Keratinocyte (primary cell): Measurements from ENCODE around the gene GTF2A1L. TPM values are rescaled to one million over a fixed set of nuclear protein-coding genes. Genes with fewer than 3 reads are reported as not detected.

Experiments used
- DNase-seq: peaks from one replicate; pipeline ENCODE4 v3.0.0-alpha.2; 2011; ENCODE audit warnings: low read depth, missing footprints, low spot score
- FAIRE-seq: peaks from 2 replicates; lab custom pipeline; 2011; peaks lifted over from hg19 to GRCh38; lab: Jason Lieb, UNC
- H2AFZ ChIP-seq: 2 replicates; pipeline ENCODE4 v1.6.0; 2012; ENCODE audit warnings: low read length, control low read depth, inconsistent platforms; ENCODE audit not compliant: control insufficient read depth
- H3K27ac ChIP-seq: 2 replicates; pipeline ENCODE4 v1.5.1; 2011; ENCODE audit warnings: low read length; ENCODE audit not compliant: control insufficient read depth, insufficient read depth
- H3K27me3 ChIP-seq: 3 replicates; pipeline ENCODE4 v1.6.0; 2011; ENCODE audit warnings: low read length; ENCODE audit not compliant: control insufficient read depth, insufficient read depth; ENCODE audit errors: extremely low read depth
- H3K36me3 ChIP-seq, 2 experiments: 2 replicates in 1 of 2; 3 replicates in 1 of 2; pipeline ENCODE4 v1.5.1; 2011; ENCODE audit warnings: low read length in 2 of 2, mild to moderate bottlenecking in 1 of 2; ENCODE audit not compliant: control insufficient read depth in 2 of 2, insufficient read depth in 2 of 2; ENCODE audit errors: extremely low read depth in 1 of 2
- H3K4me1 ChIP-seq: 3 replicates; pipeline ENCODE4 v1.5.1; 2011; ENCODE audit warnings: low read length; ENCODE audit not compliant: control insufficient read depth, insufficient read depth; ENCODE audit errors: extremely low read depth
- H3K4me2 ChIP-seq: 3 replicates; pipeline ENCODE4 v1.6.0; 2011; ENCODE audit warnings: low read depth, low read length; ENCODE audit not compliant: control insufficient read depth, insufficient read depth; ENCODE audit errors: extremely low read depth
- H3K4me3 ChIP-seq, 3 experiments: fragments of 200-600 bp in 1 of 3; sonication (generic) in 1 of 3; 2 replicates in 2 of 3; 3 replicates in 1 of 3; pipeline ENCODE4 v1.5.1; 2011 to 2016; ENCODE audit warnings: low read length in 3 of 3, mild to moderate bottlenecking in 3 of 3, control low read depth in 2 of 3, inconsistent platforms in 1 of 3, low read depth in 1 of 3, mixed read lengths in 1 of 3, mixed run types in 1 of 3, moderate library complexity in 1 of 3; ENCODE audit not compliant: control insufficient read depth in 2 of 3, insufficient read depth in 2 of 3; ENCODE audit errors: extremely low read depth in 1 of 3
- H3K79me2 ChIP-seq: 2 replicates; pipeline ENCODE4 v1.6.0; 2012; ENCODE audit warnings: low read length; ENCODE audit not compliant: control insufficient read depth, insufficient read depth
- H3K9ac ChIP-seq: 3 replicates; pipeline ENCODE4 v1.6.0; 2011; ENCODE audit warnings: low read length; ENCODE audit not compliant: control insufficient read depth, insufficient read depth; ENCODE audit errors: extremely low read depth
- H3K9me1 ChIP-seq: 3 replicates; pipeline ENCODE4 v1.6.0; 2011; ENCODE audit warnings: low read length; ENCODE audit not compliant: control insufficient read depth, insufficient read depth; ENCODE audit errors: extremely low read depth
- H3K9me3 ChIP-seq: 2 replicates; pipeline ENCODE4 v1.5.1; 2012; ENCODE audit warnings: low read depth, low read length; ENCODE audit not compliant: control insufficient read depth
- H4K20me1 ChIP-seq: 3 replicates; pipeline ENCODE4 v1.6.0; 2011; ENCODE audit warnings: low read length; ENCODE audit not compliant: control insufficient read depth, insufficient read depth; ENCODE audit errors: extremely low read depth
- EZH2 ChIP-seq: IDR thresholded peaks from one replicate; pipeline ENCODE4 v1.6.1; 2012; ENCODE audit warnings: inconsistent platforms, mild to moderate bottlenecking, low read length, moderate library complexity
- dilution Hi-C: fragments of 300-500 bp; cut with MboI; formaldehyde crosslinking; loops from one replicate; pipeline ENCODE4 v1.7.0; 2020; ENCODE audit warnings: low sequenced_read_pairs; ENCODE audit not compliant: extremely low pct_ligation_motif_present
- polyA plus RNA-seq, 5 experiments: library from polyadenylated mRNA; depleted of rRNA in 3 of 5; stranded (reverse) in 3 of 5; stranded (forward) in 1 of 5; unstranded in 1 of 5; fragments of >200 nt; gene quantifications; 1 replicate in 1 of 5; 2 replicates in 3 of 5; 3 replicates in 1 of 5; pipeline versions ENCODE4 v1.2.1 to v1.2.3, GENCODE V29; 2011 to 2012; ENCODE audit warnings: missing spikeins in 2 of 5, low read depth in 1 of 5, low replicate concordance in 1 of 5
- TF ChIP-seq, protein P1 (sequence below), 3 experiments: IDR thresholded peaks in 1 of 3; conservative IDR thresholded peaks in 1 of 3; optimal IDR thresholded peaks in 1 of 3; 2 replicates in 2 of 3; 3 replicates in 1 of 3; pipeline versions ENCODE3 to v1.5.1; 2011; ENCODE audit warnings: low read length in 3 of 3, mild to moderate bottlenecking in 3 of 3, moderate library complexity in 2 of 3, control low read depth in 1 of 3, inconsistent platforms in 1 of 3; ENCODE audit not compliant: insufficient read depth in 2 of 3; ENCODE audit errors: extremely low read depth in 1 of 3

Gene GTF2A1L
- polyA plus RNA-seq, 1 donor (not counting 4 experiments of a cell fraction or from before 2014, with no cell fraction given): not detected

DNA sequence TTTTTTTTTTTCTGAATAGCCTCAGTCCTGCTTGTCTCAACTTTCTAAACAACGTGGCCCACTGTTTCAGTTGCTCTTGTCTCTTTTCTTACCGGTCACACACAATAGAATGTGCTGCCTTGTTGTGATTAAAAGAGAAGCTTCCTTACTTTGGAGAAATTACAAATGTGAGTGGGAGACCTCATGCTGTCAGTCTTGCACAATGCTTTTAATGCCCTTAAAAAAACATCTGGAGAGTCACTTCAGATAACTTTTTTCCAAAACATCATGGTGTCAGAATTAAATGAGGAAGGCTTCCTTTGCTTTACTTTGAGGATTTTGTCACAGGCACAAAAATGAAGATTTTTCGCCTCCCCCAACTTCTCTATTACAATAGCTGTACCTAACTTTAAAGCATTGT, 100.2 kb downstream of the GTF2A1L start:
- Histone ChIP-seq H4K20me1 (no peaks in the 10 kb centered on the region), H3K9ac (no peak overlapping the region), H3K4me2 (no peak overlapping the region), H3K9me3 (no peaks in the 10 kb centered on the region), H3K27me3 (no peaks in the 10 kb centered on the region), H3K4me1 (no peaks in the 10 kb centered on the region), H3K9me1 (no peaks in the 10 kb centered on the region), H3K36me3 (no peaks in the 10 kb centered on the region), H2AFZ (no peak overlapping the region), H3K79me2 (no peaks in the 10 kb centered on the region), H3K4me3 (no peak overlapping the region), H3K27ac (no peak overlapping the region)
- dilution Hi-C loops: no loop called here
- TF ChIP-seq, protein P1, sequence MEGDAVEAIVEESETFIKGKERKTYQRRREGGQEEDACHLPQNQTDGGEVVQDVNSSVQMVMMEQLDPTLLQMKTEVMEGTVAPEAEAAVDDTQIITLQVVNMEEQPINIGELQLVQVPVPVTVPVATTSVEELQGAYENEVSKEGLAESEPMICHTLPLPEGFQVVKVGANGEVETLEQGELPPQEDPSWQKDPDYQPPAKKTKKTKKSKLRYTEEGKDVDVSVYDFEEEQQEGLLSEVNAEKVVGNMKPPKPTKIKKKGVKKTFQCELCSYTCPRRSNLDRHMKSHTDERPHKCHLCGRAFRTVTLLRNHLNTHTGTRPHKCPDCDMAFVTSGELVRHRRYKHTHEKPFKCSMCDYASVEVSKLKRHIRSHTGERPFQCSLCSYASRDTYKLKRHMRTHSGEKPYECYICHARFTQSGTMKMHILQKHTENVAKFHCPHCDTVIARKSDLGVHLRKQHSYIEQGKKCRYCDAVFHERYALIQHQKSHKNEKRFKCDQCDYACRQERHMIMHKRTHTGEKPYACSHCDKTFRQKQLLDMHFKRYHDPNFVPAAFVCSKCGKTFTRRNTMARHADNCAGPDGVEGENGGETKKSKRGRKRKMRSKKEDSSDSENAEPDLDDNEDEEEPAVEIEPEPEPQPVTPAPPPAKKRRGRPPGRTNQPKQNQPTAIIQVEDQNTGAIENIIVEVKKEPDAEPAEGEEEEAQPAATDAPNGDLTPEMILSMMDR (optimal IDR thresholded peaks at IDR 0.05 in 1 of 3, IDR thresholded peaks at IDR 0.05 in 1 of 3, conservative IDR thresholded peaks at IDR 0.05 in 1 of 3; ENCODE audit: extremely low read depth in 1 of 3, insufficient read depth in 2 of 3, low read length in 3 of 3): no peak
- no peak for TF ChIP-seq EZH2
- no peak for DNase-seq
- FAIRE-seq: no peak

DNA sequence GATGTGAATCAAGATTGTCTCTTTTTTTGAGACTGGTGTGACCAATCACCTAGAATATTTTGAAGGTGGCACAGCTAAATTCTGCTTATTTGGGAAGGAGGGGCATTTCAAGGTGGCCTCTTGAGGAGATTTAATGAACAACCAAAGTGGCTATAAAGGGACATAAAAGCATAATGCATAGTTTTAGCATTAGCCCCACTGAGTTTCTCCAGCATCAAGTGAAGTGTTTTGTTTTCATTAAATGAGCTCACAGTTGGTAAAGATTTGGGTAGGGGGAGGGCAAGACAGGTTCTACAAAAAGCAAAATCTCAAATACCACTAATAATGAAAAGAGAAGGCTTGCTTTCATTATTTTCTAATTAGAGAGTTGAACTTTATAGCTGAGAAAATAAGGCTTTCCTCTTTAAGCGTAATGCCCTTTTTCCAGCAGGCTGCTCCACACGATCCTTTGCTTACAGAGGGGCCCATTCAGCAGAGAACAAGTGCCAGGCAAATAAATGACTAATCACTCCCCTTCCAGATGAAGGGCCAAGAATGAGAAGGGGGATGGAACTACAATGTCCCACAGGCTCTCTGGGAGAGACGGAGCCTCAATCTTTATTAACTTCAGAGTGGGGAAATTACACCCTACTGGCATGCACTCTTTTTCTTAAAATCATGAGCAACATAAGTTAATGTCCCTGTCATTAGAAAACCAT, 102.0 kb downstream of the GTF2A1L start:
- Histone ChIP-seq H3K9me3 (no peaks in the 10 kb centered on the region), H3K36me3 (no peaks in the 10 kb centered on the region), H3K9me1 (no peaks in the 10 kb centered on the region), H3K4me2 (no peak overlapping the region), H3K4me3 (no peak overlapping the region), H3K27ac (no peak overlapping the region), H2AFZ (no peak overlapping the region), H3K9ac (no peak overlapping the region), H3K27me3 (no peaks in the 10 kb centered on the region), H4K20me1 (no peaks in the 10 kb centered on the region), H3K79me2 (no peaks in the 10 kb centered on the region), H3K4me1 (no peaks in the 10 kb centered on the region)
- TF ChIP-seq, protein P1 (optimal IDR thresholded peaks at IDR 0.05 in 1 of 3, IDR thresholded peaks at IDR 0.05 in 1 of 3, conservative IDR thresholded peaks at IDR 0.05 in 1 of 3; ENCODE audit: extremely low read depth in 1 of 3, insufficient read depth in 2 of 3, low read length in 3 of 3): no peak
- no peak for TF ChIP-seq EZH2
- no peak for DNase-seq
- FAIRE-seq: no peak
- dilution Hi-C loops: no loop called here
